KMS-11 (cell line): ENCODE results near the gene EVC2.

Experiments used
- H2AFZ ChIP-seq: fragments of 200-600 bp; sonication (generic); 2 replicates; pipeline ENCODE4 v1.6.1; 2016; ENCODE audit warnings: antibody characterized with exemption, mixed run types, low read depth
- H3K27ac ChIP-seq: fragments of 200-600 bp; sonication (generic); 2 replicates; pipeline ENCODE4 v1.6.1; 2016; ENCODE audit warnings: mild to moderate bottlenecking, mixed run types
- H3K27me3 ChIP-seq: fragments of 200-600 bp; sonication (generic); 2 replicates; pipeline ENCODE4 v1.6.1; 2017; ENCODE audit warnings: mild to moderate bottlenecking, low read depth, mixed run types, moderate library complexity; ENCODE audit not compliant: insufficient read depth
- H3K36me3 ChIP-seq: fragments of 200-600 bp; sonication (generic); 2 replicates; pipeline ENCODE4 v1.6.1; 2017; ENCODE audit warnings: mild to moderate bottlenecking, mixed run types; ENCODE audit not compliant: insufficient read depth
- H3K4me1 ChIP-seq: fragments of 200-600 bp; sonication (generic); 2 replicates; pipeline ENCODE4 v1.6.1; 2016; ENCODE audit warnings: mild to moderate bottlenecking, low read depth, mixed run types; ENCODE audit not compliant: poor library complexity, severe bottlenecking
- H3K4me2 ChIP-seq: fragments of 200-600 bp; sonication (generic); 2 replicates; pipeline ENCODE4 v1.7.0; 2016; ENCODE audit warnings: mild to moderate bottlenecking, mixed run types
- H3K4me3 ChIP-seq: fragments of 200-600 bp; sonication (generic); IDR thresholded peaks from 2 replicates; pipeline ENCODE4 v1.6.1; 2017; ENCODE audit warnings: low read depth, low read length, mixed read lengths; ENCODE audit not compliant: insufficient read depth
- H3K79me2 ChIP-seq: fragments of 200-600 bp; sonication (generic); 2 replicates; pipeline ENCODE4 v1.6.1; 2016; ENCODE audit warnings: low read depth, mixed run types; ENCODE audit not compliant: insufficient read depth
- H3K9ac ChIP-seq: fragments of 200-600 bp; sonication (generic); 2 replicates; pipeline ENCODE4 v1.6.1; 2016; ENCODE audit warnings: mild to moderate bottlenecking, mixed run types
- H4K20me1 ChIP-seq: fragments of 200-600 bp; sonication (generic); 2 replicates; pipeline ENCODE4 v1.6.1; 2016; ENCODE audit warnings: mild to moderate bottlenecking, mixed run types; ENCODE audit not compliant: insufficient read depth
- TF ChIP-seq, protein P1 (sequence below): fragments of 200-600 bp; sonication (generic); conservative IDR thresholded peaks from 2 replicates; pipeline ENCODE4 v1.6.1; 2017; ENCODE audit warnings: low read depth, mild to moderate bottlenecking, antibody characterized with exemption, low read length, moderate library complexity, mixed read lengths

The EVC2 gene

DNA sequence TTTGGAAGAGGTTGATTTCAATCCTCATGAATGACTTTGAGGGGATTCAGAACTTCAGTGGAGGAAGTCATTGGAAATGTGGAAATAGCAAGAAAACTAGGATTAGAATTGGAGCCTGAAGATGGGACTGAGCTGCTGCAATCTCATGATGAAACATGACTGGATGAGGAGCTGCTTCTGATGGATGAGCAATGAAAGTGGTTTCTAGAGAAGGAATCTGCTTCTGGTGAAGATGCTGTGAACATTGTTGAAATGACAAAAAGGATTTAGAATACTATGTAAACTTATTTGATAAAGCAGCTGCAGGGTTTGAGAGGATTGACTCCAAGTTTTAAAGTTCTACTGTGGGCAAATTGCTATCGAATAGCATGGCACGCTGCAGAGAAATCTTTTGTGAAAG is 29.7 kb upstream of the EVC2 start:
- no peak overlapping the region for H3K27ac ChIP-seq
- no peak overlapping the region for H2AFZ ChIP-seq
- TF ChIP-seq, protein P1, sequence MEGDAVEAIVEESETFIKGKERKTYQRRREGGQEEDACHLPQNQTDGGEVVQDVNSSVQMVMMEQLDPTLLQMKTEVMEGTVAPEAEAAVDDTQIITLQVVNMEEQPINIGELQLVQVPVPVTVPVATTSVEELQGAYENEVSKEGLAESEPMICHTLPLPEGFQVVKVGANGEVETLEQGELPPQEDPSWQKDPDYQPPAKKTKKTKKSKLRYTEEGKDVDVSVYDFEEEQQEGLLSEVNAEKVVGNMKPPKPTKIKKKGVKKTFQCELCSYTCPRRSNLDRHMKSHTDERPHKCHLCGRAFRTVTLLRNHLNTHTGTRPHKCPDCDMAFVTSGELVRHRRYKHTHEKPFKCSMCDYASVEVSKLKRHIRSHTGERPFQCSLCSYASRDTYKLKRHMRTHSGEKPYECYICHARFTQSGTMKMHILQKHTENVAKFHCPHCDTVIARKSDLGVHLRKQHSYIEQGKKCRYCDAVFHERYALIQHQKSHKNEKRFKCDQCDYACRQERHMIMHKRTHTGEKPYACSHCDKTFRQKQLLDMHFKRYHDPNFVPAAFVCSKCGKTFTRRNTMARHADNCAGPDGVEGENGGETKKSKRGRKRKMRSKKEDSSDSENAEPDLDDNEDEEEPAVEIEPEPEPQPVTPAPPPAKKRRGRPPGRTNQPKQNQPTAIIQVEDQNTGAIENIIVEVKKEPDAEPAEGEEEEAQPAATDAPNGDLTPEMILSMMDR = no peak
- H4K20me1 ChIP-seq = no peaks in the 10 kb centered on the region
- H3K27me3 ChIP-seq = no peaks in the 10 kb centered on the region
- H3K36me3 ChIP-seq = no peaks in the 10 kb centered on the region
- H3K4me1 ChIP-seq = no peaks in the 10 kb centered on the region
- H3K4me2 ChIP-seq = no peak overlapping the region
- H3K79me2 ChIP-seq = no peaks in the 10 kb centered on the region
- no peak overlapping the region for H3K9ac ChIP-seq
- H3K4me3 ChIP-seq = no peak overlapping the region

DNA sequence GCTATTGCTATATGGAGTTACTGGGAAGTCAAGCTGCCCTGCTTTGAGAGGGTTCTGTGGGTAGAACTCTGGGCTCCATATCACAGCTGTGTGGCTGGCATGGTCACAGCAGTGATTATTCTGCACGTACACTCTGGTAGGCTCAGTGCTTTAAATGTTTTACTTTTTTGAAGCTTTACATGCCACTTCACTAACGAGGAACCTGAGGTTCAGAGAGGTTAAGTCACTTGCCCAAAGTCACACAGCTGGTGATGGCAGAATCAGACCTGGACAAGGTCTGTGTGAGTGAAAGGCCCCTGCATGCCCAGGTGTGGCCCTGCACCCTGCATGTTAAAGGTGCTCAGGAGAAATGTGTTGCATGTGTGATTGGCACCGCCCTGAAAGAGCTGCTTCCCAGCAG is 27.1 kb upstream of the EVC2 start:
- no peaks in the 10 kb centered on the region for H3K79me2 ChIP-seq
- no peak overlapping the region for H2AFZ ChIP-seq
- TF ChIP-seq, protein P1 = no peak
- no peak overlapping the region for H3K9ac ChIP-seq
- H4K20me1 ChIP-seq = no peaks in the 10 kb centered on the region
- H3K27me3 ChIP-seq = no peaks in the 10 kb centered on the region
- H3K27ac ChIP-seq = no peak overlapping the region
- no peak overlapping the region for H3K4me3 ChIP-seq
- H3K36me3 ChIP-seq = no peaks in the 10 kb centered on the region
- H3K4me1 ChIP-seq = no peaks in the 10 kb centered on the region
- no peak overlapping the region for H3K4me2 ChIP-seq

- Histone ChIP-seq H4K20me1 (no peaks in the 10 kb centered on the region), H3K27me3 (no peaks in the 10 kb centered on the region), H3K4me2 (no peak overlapping the region), H3K79me2 (no peaks in the 10 kb centered on the region), H3K27ac (no peak overlapping the region), H3K9ac (no peak overlapping the region), H2AFZ (no peak overlapping the region), H3K36me3 (no peaks in the 10 kb centered on the region), H3K4me3 (no peak overlapping the region), H3K4me1 (no peaks in the 10 kb centered on the region)
- TF ChIP-seq, protein P1 = no peak
Observed at GRCh38 chr4:5734853-5735252, 26.5 kb upstream of the EVC2 start.

- Histone ChIP-seq H3K36me3 (no peaks in the 10 kb centered on the region), H4K20me1 (no peaks in the 10 kb centered on the region), H3K4me1 (no peaks in the 10 kb centered on the region), H3K79me2 (no peaks in the 10 kb centered on the region), H3K4me2 (no peak overlapping the region), H3K27ac (no peak overlapping the region), H3K9ac (no peak overlapping the region), H2AFZ (no peak overlapping the region), H3K4me3 (no peak overlapping the region), H3K27me3 (no peaks in the 10 kb centered on the region)
- TF ChIP-seq, protein P1 = no peak
Observed at GRCh38 chr4:5732158-5732557, 23.8 kb upstream of the EVC2 start.
